AG10803 (cell line): ENCODE data around the gene E2F4.
A peak's percentile ranks its signal among the peaks of the same experiment; 100 is the strongest.

Source experiments
- DNase-seq: peaks from one replicate; pipeline ENCODE4 v3.0.0; 2010; ENCODE audit warnings: low read depth
- H3K4me3 ChIP-seq: 2 replicates; pipeline ENCODE4 v1.5.1; 2011; ENCODE audit warnings: mild to moderate bottlenecking, low read length, control low read depth
- CTCF ChIP-seq: conservative IDR thresholded peaks from 2 replicates; pipeline ENCODE4 v1.5.1; 2011; ENCODE audit warnings: mild to moderate bottlenecking, low read length, control low read depth, inconsistent platforms

The E2F4 gene

GRCh38 chr16:67206129-67206837, 14.3 kb downstream of the E2F4 start:
- no peak for DNase-seq
- no peak overlapping the region for H3K4me3 ChIP-seq
- TF ChIP-seq CTCF: no peak

- no peak for TF ChIP-seq CTCF
- H3K4me3 ChIP-seq: no peak overlapping the region
- no peak for DNase-seq
Observed at GRCh38 chr16:67206838-67207248, 14.9 kb downstream of the E2F4 start.

- DNase-seq: peak; percentile 35
- TF ChIP-seq CTCF: no peak
- H3K4me3 ChIP-seq: no peak overlapping the region
Observed at GRCh38 chr16:67207249-67208091, 15.5 kb downstream of the E2F4 start.

- TF ChIP-seq CTCF: no peak
- DNase-seq: no peak
- H3K4me3 ChIP-seq: no peak overlapping the region
Observed at GRCh38 chr16:67208154-67208896, 16.4 kb downstream of the E2F4 start.

GRCh38 chr16:67209565-67209964, 17.6 kb downstream of the E2F4 start:
- TF ChIP-seq CTCF: no peak
- no peak overlapping the region for H3K4me3 ChIP-seq
- no peak for DNase-seq

GRCh38 chr16:67210069-67210937, 18.3 kb downstream of the E2F4 start:
- no peak overlapping the region for H3K4me3 ChIP-seq
- no peak for TF ChIP-seq CTCF
- no peak for DNase-seq
